Prostate gland (tissue), 2 donors: Measurements from ENCODE around the gene WDSUB1.

Source experiments
- POLR2A ChIP-seq: fragments of 450-650 bp; IDR thresholded peaks from one replicate; pipeline ENCODE4 v1.6.1; 2016; ENCODE audit warnings: antibody characterized with exemption, mild to moderate bottlenecking
- POLR2AphosphoS5 ChIP-seq: sonication (generic); formaldehyde crosslinking; IDR thresholded peaks from one replicate; pipeline ENCODE4 v1.6.1; 2017; ENCODE audit warnings: antibody characterized with exemption
- TF ChIP-seq, protein P1 (sequence below), 4 experiments: fragments of 200-600 bp in 2 of 4; fragments of 450-650 bp in 2 of 4; sonication (generic) in 2 of 4; IDR thresholded peaks; 1 replicate in 3 of 4; 2 replicates in 1 of 4; pipeline ENCODE4 v1.5.1; 2016 to 2019; ENCODE audit warnings: antibody characterized with exemption in 4 of 4, mild to moderate bottlenecking in 2 of 4, moderate library complexity in 2 of 4

DNA sequence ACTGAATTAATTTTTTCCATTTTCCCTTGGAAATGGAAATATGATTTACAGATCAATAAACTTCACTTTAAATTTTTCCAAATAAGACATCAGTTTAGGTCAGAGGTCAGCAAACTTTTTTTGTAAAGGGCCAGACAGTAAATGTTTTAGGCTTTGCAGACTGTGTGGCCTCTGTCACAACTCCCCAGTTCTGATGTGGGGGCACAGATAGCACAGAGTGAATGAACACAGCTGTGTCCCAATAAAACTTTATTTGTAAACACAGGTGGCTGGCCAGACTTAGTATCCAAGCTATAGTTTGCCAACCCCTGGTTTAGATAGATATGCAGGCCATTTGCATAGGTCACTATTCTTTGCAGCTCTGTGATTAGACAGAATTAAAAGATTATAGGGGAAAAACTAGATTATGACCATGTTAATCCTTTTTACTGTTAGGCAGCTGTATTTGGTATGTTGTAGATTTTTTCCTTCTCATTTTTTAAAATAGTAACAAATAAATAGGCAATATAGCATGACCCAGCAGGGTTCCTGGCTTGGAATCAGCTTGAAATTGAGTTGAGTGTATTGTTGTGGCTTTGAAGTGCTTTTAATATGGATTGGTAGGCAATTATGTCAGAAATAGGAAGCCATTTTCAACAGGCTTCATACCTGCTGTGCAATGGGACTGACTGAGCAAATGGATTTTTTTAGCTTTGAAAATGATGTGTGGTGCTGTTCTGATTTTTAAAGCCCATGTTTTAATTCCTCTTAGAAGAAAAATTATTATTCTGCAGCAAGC is 59.7 kb downstream of the WDSUB1 start:
- TF ChIP-seq POLR2A (no peak), POLR2AphosphoS5 (no peak)
- TF ChIP-seq, protein P1, sequence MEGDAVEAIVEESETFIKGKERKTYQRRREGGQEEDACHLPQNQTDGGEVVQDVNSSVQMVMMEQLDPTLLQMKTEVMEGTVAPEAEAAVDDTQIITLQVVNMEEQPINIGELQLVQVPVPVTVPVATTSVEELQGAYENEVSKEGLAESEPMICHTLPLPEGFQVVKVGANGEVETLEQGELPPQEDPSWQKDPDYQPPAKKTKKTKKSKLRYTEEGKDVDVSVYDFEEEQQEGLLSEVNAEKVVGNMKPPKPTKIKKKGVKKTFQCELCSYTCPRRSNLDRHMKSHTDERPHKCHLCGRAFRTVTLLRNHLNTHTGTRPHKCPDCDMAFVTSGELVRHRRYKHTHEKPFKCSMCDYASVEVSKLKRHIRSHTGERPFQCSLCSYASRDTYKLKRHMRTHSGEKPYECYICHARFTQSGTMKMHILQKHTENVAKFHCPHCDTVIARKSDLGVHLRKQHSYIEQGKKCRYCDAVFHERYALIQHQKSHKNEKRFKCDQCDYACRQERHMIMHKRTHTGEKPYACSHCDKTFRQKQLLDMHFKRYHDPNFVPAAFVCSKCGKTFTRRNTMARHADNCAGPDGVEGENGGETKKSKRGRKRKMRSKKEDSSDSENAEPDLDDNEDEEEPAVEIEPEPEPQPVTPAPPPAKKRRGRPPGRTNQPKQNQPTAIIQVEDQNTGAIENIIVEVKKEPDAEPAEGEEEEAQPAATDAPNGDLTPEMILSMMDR (IDR thresholded peaks at IDR 0.05): no peak
